PFSK-1 (cell line): ENCODE results near the gene MFRP.

Source experiments
- FOXP2 ChIP-seq: optimal IDR thresholded peaks from 2 replicates; pipeline ENCODE3; 2011; ENCODE audit warnings: borderline replicate concordance, control low read depth, inconsistent platforms; ENCODE audit not compliant: insufficient read depth; ENCODE audit errors: extremely low read length, extremely low read depth
- POLR2AphosphoS5 ChIP-seq: IDR thresholded peaks from 2 replicates; pipeline ENCODE4 v1.6.1; 2012; ENCODE audit warnings: low read depth, mild to moderate bottlenecking, control low read depth, low read length, moderate library complexity
- REST ChIP-seq, 2 experiments: IDR thresholded peaks; 2 replicates each; pipeline versions ENCODE4 v1.6.1 to v1.8.0; 2011 to 2012; ENCODE audit warnings: low read depth in 2 of 2, low read length in 2 of 2, control low read depth in 1 of 2, inconsistent platforms in 1 of 2, mild to moderate bottlenecking in 1 of 2, moderate library complexity in 1 of 2; ENCODE audit not compliant: insufficient read depth in 1 of 2
- SIN3A ChIP-seq: IDR thresholded peaks from 2 replicates; pipeline ENCODE4 v1.6.1; 2012; ENCODE audit warnings: mild to moderate bottlenecking, low read length, moderate library complexity, borderline replicate concordance; ENCODE audit not compliant: insufficient read depth
- TAF1 ChIP-seq: IDR thresholded peaks from 2 replicates; pipeline ENCODE4 v1.6.1; 2012; ENCODE audit warnings: low read length, control low read depth, borderline replicate concordance; ENCODE audit not compliant: insufficient read depth

The MFRP gene

GRCh38 chr11:119305556-119306372 is 40.7 kb downstream of the MFRP start:
- TF ChIP-seq FOXP2, result no peak
- no peak for TF ChIP-seq TAF1
- no peak for TF ChIP-seq REST (IDR thresholded peaks at IDR 0.05; ENCODE audit: insufficient read depth in 1 of 2, low read depth in 2 of 2, low read length in 2 of 2)
- TF ChIP-seq SIN3A, result no peak
- TF ChIP-seq POLR2AphosphoS5, result no peak

- TF ChIP-seq FOXP2 (no peak), SIN3A (no peak), TAF1 (no peak), REST (IDR thresholded peaks at IDR 0.05; ENCODE audit: insufficient read depth in 1 of 2, low read depth in 2 of 2, low read length in 2 of 2) (no peak), POLR2AphosphoS5 (no peak)
Measured at GRCh38 chr11:119303227-119303718, 43.2 kb downstream of the MFRP start.

- TF ChIP-seq POLR2AphosphoS5, result no peak
- no peak for TF ChIP-seq SIN3A
- no peak for TF ChIP-seq REST (IDR thresholded peaks at IDR 0.05; ENCODE audit: insufficient read depth in 1 of 2, low read depth in 2 of 2, low read length in 2 of 2)
- no peak for TF ChIP-seq TAF1
- TF ChIP-seq FOXP2, result no peak
Measured at GRCh38 chr11:119300198-119300964, 46.1 kb downstream of the MFRP start.

- TF ChIP-seq SIN3A (no peak), FOXP2 (no peak)
Measured at GRCh38 chr11:119299416-119299815, 47.1 kb downstream of the MFRP start.

GRCh38 chr11:119298726-119299125 is 47.8 kb downstream of the MFRP start:
- TF ChIP-seq REST (IDR thresholded peaks at IDR 0.05; ENCODE audit: insufficient read depth in 1 of 2, low read depth in 2 of 2, low read length in 2 of 2), result no peak
- TF ChIP-seq POLR2AphosphoS5, result no peak
- no peak for TF ChIP-seq FOXP2
- TF ChIP-seq TAF1, result no peak
- TF ChIP-seq SIN3A, result no peak
